K562 (cell line): ENCODE results near the gene RPS23. TPM values are rescaled to one million over a fixed set of nuclear protein-coding genes. Genes with fewer than 3 reads are reported as not detected.

Experiments used
- BCOR ChIP-seq: fragments of 450-650 bp; IDR thresholded peaks from 2 replicates; pipeline ENCODE4 v1.6.1; 2016
- CEBPG ChIP-seq, 3 experiments: fragments of 200-800 bp in 1 of 3; sonication (Bioruptor generic) in 1 of 3; sonication (generic) in 1 of 3; formaldehyde crosslinking in 1 of 3; IDR thresholded peaks in 2 of 3; conservative IDR thresholded peaks in 1 of 3; 2 replicates each; pipeline versions ENCODE4 v1.6.1 to v1.8.0; 2016 to 2022; ENCODE audit warnings: missing compliant biosample characterization in 2 of 3, missing genetic modification characterization in 2 of 3, mild to moderate bottlenecking in 1 of 3, missing genetic modification reagents in 1 of 3
- FOXJ2 ChIP-seq: fragments of 200-800 bp; sonication (Bioruptor generic); IDR thresholded peaks from 2 replicates; pipeline ENCODE4 v1.6.1; 2016; ENCODE audit warnings: missing genetic modification characterization, missing compliant biosample characterization
- HNRNPLL ChIP-seq: fragments of 200-400 bp; formaldehyde crosslinking; IDR thresholded peaks from 2 replicates; pipeline ENCODE4 v1.6.1; 2017; ENCODE audit warnings: low read length, low read depth, mild to moderate bottlenecking; ENCODE audit not compliant: poor library complexity, severe bottlenecking
- L3MBTL2 ChIP-seq: fragments of 450-650 bp; IDR thresholded peaks from 2 replicates; pipeline ENCODE4 v1.6.1; 2016; ENCODE audit warnings: mild to moderate bottlenecking, moderate library complexity
- LCOR ChIP-seq: sonication (generic); formaldehyde crosslinking; IDR thresholded peaks from 2 replicates; pipeline ENCODE4 v1.8.0; 2022; ENCODE audit warnings: mild to moderate bottlenecking, missing genetic modification reagents
- MAFK ChIP-seq: IDR thresholded peaks from 2 replicates; pipeline ENCODE4 v1.6.1; 2011; ENCODE audit warnings: low read length, improper control_type of control experiment
- MXI1 ChIP-seq: IDR thresholded peaks from 2 replicates; pipeline ENCODE4 v1.6.1; 2011; ENCODE audit warnings: low read depth, mild to moderate bottlenecking, improper control_type of control experiment, low read length
- NFXL1 ChIP-seq: fragments of 450-650 bp; formaldehyde crosslinking; IDR thresholded peaks from 2 replicates; pipeline ENCODE4 v1.4.0; 2021; ENCODE audit warnings: mild to moderate bottlenecking
- POLR2A ChIP-seq: fragments of 450-650 bp; conservative IDR thresholded peaks from 2 replicates; pipeline ENCODE4 v1.6.1; 2016
- POLR3G ChIP-seq: IDR thresholded peaks from 2 replicates; pipeline ENCODE4 v1.6.1; 2011; ENCODE audit not compliant: insufficient read length, insufficient replicate concordance; ENCODE audit errors: extremely low read depth
- RBM15 ChIP-seq: fragments of 200-400 bp; formaldehyde crosslinking; IDR thresholded peaks from 2 replicates; pipeline ENCODE4 v1.6.1; 2018; ENCODE audit warnings: mild to moderate bottlenecking, low read length, moderate library complexity; ENCODE audit not compliant: insufficient read depth
- SMAD3 ChIP-seq: fragments of 450-650 bp; formaldehyde crosslinking; conservative IDR thresholded peaks from 2 replicates; pipeline ENCODE4 v1.4.0; 2020; ENCODE audit warnings: mild to moderate bottlenecking
- SPI1 ChIP-seq: IDR thresholded peaks from 2 replicates; pipeline ENCODE4 v1.6.1; 2011; ENCODE audit warnings: low read depth, low read length, control low read depth, borderline replicate concordance
- TAF15 ChIP-seq: fragments of 200-400 bp; formaldehyde crosslinking; IDR thresholded peaks from 2 replicates; pipeline ENCODE4 v1.6.1; 2017; ENCODE audit warnings: mild to moderate bottlenecking, low read depth, low read length, moderate library complexity
- U2AF1 ChIP-seq: fragments of 200-400 bp; formaldehyde crosslinking; optimal IDR thresholded peaks from 2 replicates; pipeline ENCODE3; 2017; ENCODE audit warnings: mild to moderate bottlenecking, low read depth, low read length, moderate library complexity
- ZNF444 ChIP-seq: fragments of 250-450 bp; sonication (Bioruptor Pico); IDR thresholded peaks from 2 replicates; pipeline ENCODE4 v1.4.0; 2020; ENCODE audit warnings: mild to moderate bottlenecking, moderate library complexity
- ZNF644 ChIP-seq: fragments of 200-800 bp; sonication (Bioruptor generic); IDR thresholded peaks from 2 replicates; pipeline ENCODE4 v1.6.1; 2016; ENCODE audit warnings: low read depth, missing genetic modification characterization, missing compliant biosample characterization
- polyA plus RNA-seq, 8 experiments: library from polyadenylated mRNA; depleted of rRNA in 4 of 8; stranded (reverse) in 5 of 8; unstranded in 3 of 8; fragments of >200 nt; fragmentation: Nextera tagmentation in 2 of 8; fragmentation: Illumina TruSeq in 1 of 8; extraction: Ambion mirVana in 2 of 8; extraction: Trizol in 1 of 8; gene quantifications; 2 replicates each; pipeline versions ENCODE4 v1.2.1 to v1.2.3, GENCODE V29; 2011 to 2014; ENCODE audit warnings: inconsistent platforms in 1 of 8, missing spikeins in 1 of 8
- total RNA-seq, 7 experiments: library from RNA; depleted of rRNA in 6 of 7; stranded (reverse); fragments of >200 nt in 6 of 7; fragmentation: Illumina TruSeq in 2 of 7; extraction: Trizol in 2 of 7; gene quantifications; 2 replicates each; pipeline versions ENCODE4 v1.2.1 to v1.2.3, GENCODE V29; 2011 to 2021; ENCODE audit warnings: low replicate concordance in 1 of 7
- TF ChIP-seq, protein P1 (sequence below): fragments of 250-450 bp; sonication (Bioruptor Pico); IDR thresholded peaks from 2 replicates; pipeline ENCODE4 v1.5.0; 2021
- TF ChIP-seq, protein P2 (sequence below): fragments of 250-450 bp; sonication (Bioruptor Pico); IDR thresholded peaks from 2 replicates; pipeline ENCODE4 v1.9.0; 2021; ENCODE audit warnings: mild to moderate bottlenecking, inconsistent platforms
- TF ChIP-seq, protein P3 (sequence below), 2 experiments: fragments of 450-650 bp; IDR thresholded peaks; 2 replicates each; pipeline ENCODE4 v1.6.1; 2018; ENCODE audit warnings: mild to moderate bottlenecking in 2 of 2, low read depth in 1 of 2; ENCODE audit not compliant: partially characterized antibody in 2 of 2

The RPS23 gene
- total and polyA plus RNA-seq, 9 of the 15 experiments (the other 6 are each of a cell fraction or from before 2014, with no cell fraction given), result 3,252 to 10,689 (median 6,302) TPM

DNA sequence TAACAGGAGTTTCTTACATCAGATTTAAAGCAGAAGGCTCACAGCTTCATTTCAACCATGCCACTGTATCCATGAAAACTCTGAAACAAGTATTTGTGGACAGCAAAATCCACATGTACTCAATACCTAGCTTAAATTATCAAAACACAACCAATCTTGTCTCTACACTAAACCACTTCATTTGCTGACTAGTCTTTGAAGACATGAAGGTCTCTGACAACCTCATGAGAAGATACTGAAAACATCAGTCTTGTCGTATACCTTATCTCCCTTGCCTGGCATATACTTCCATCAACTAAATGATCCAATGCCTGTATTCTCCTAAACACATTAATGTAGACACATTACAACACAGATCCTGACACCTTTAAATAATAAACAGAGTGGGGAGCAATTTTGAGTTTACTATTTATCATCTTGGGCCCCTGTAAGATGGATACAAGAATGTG is 2.9 kb downstream of the RPS23 start (continued):
- TF ChIP-seq, protein P1, sequence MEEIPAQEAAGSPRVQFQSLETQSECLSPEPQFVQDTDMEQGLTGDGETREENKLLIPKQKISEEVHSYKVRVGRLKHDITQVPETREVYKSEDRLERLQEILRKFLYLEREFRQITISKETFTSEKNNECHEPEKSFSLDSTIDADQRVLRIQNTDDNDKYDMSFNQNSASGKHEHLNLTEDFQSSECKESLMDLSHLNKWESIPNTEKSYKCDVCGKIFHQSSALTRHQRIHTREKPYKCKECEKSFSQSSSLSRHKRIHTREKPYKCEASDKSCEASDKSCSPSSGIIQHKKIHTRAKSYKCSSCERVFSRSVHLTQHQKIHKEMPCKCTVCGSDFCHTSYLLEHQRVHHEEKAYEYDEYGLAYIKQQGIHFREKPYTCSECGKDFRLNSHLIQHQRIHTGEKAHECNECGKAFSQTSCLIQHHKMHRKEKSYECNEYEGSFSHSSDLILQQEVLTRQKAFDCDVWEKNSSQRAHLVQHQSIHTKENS (CRISPR knock-in tag), result no peak
- TF ChIP-seq L3MBTL2 (no peak), POLR3G (no peak), ZNF444 (CRISPR knock-in tag) (no peak), HNRNPLL (no peak), FOXJ2 (tag) (no peak), BCOR (no peak), LCOR (no peak), TAF15 (no peak), POLR2A (peak; percentile 73), NFXL1 (CRISPR knock-in tag) (peak; percentile 55; the same call in 1 of the 2 replicates), MAFK (no peak), RBM15 (no peak), SPI1 (no peak), ZNF644 (tag) (no peak), SMAD3 (CRISPR knock-in tag) (0 out of 2 replicates have a peak, but pooled peaks have one; percentile 19), CEBPG (CRISPR knock-in tag; IDR thresholded peaks at IDR 0.05) (no peak), CEBPG (tag; conservative IDR thresholded peaks at IDR 0.05 in 1 of 2, IDR thresholded peaks at IDR 0.05 in 1 of 2) (no peak), U2AF1 (no peak), MXI1 (no peak)
- TF ChIP-seq, protein P2, sequence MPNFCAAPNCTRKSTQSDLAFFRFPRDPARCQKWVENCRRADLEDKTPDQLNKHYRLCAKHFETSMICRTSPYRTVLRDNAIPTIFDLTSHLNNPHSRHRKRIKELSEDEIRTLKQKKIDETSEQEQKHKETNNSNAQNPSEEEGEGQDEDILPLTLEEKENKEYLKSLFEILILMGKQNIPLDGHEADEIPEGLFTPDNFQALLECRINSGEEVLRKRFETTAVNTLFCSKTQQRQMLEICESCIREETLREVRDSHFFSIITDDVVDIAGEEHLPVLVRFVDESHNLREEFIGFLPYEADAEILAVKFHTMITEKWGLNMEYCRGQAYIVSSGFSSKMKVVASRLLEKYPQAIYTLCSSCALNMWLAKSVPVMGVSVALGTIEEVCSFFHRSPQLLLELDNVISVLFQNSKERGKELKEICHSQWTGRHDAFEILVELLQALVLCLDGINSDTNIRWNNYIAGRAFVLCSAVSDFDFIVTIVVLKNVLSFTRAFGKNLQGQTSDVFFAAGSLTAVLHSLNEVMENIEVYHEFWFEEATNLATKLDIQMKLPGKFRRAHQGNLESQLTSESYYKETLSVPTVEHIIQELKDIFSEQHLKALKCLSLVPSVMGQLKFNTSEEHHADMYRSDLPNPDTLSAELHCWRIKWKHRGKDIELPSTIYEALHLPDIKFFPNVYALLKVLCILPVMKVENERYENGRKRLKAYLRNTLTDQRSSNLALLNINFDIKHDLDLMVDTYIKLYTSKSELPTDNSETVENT (CRISPR knock-in tag), result no peak
- TF ChIP-seq, protein P3, sequence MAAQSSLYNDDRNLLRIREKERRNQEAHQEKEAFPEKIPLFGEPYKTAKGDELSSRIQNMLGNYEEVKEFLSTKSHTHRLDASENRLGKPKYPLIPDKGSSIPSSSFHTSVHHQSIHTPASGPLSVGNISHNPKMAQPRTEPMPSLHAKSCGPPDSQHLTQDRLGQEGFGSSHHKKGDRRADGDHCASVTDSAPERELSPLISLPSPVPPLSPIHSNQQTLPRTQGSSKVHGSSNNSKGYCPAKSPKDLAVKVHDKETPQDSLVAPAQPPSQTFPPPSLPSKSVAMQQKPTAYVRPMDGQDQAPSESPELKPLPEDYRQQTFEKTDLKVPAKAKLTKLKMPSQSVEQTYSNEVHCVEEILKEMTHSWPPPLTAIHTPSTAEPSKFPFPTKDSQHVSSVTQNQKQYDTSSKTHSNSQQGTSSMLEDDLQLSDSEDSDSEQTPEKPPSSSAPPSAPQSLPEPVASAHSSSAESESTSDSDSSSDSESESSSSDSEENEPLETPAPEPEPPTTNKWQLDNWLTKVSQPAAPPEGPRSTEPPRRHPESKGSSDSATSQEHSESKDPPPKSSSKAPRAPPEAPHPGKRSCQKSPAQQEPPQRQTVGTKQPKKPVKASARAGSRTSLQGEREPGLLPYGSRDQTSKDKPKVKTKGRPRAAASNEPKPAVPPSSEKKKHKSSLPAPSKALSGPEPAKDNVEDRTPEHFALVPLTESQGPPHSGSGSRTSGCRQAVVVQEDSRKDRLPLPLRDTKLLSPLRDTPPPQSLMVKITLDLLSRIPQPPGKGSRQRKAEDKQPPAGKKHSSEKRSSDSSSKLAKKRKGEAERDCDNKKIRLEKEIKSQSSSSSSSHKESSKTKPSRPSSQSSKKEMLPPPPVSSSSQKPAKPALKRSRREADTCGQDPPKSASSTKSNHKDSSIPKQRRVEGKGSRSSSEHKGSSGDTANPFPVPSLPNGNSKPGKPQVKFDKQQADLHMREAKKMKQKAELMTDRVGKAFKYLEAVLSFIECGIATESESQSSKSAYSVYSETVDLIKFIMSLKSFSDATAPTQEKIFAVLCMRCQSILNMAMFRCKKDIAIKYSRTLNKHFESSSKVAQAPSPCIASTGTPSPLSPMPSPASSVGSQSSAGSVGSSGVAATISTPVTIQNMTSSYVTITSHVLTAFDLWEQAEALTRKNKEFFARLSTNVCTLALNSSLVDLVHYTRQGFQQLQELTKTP (IDR thresholded peaks at IDR 0.05; ENCODE audit: low read depth in 1 of 2, partially characterized antibody in 2 of 2), result no peak
